Measurements from ENCODE around the gene SLC35E4.

- TF ChIP-seq, protein P1, sequence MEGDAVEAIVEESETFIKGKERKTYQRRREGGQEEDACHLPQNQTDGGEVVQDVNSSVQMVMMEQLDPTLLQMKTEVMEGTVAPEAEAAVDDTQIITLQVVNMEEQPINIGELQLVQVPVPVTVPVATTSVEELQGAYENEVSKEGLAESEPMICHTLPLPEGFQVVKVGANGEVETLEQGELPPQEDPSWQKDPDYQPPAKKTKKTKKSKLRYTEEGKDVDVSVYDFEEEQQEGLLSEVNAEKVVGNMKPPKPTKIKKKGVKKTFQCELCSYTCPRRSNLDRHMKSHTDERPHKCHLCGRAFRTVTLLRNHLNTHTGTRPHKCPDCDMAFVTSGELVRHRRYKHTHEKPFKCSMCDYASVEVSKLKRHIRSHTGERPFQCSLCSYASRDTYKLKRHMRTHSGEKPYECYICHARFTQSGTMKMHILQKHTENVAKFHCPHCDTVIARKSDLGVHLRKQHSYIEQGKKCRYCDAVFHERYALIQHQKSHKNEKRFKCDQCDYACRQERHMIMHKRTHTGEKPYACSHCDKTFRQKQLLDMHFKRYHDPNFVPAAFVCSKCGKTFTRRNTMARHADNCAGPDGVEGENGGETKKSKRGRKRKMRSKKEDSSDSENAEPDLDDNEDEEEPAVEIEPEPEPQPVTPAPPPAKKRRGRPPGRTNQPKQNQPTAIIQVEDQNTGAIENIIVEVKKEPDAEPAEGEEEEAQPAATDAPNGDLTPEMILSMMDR (IDR thresholded peaks at IDR 0.05): no peak
- no peak for TF ChIP-seq POLR2A (IDR thresholded peaks at IDR 0.05)
Observed at GRCh38 chr22:30596886-30597285, 38.7 kb upstream of the SLC35E4 start.
